HUES64 (cell line): ENCODE results near the gene KIZ.

Experiments used
- H3K27ac ChIP-seq: 2 replicates; pipeline ENCODE4 v1.7.0; 2013; ENCODE audit warnings: low read depth, low read length, inconsistent platforms
- H3K27me3 ChIP-seq: 2 replicates; pipeline ENCODE4 v1.6.1; 2013; ENCODE audit warnings: mild to moderate bottlenecking, low read length; ENCODE audit not compliant: insufficient read depth
- H3K36me3 ChIP-seq: 2 replicates; pipeline ENCODE4 v1.6.1; 2013; ENCODE audit warnings: mild to moderate bottlenecking, low read length; ENCODE audit not compliant: insufficient read depth
- H3K4me1 ChIP-seq: 2 replicates; pipeline ENCODE4 v1.6.1; 2013; ENCODE audit warnings: mild to moderate bottlenecking, low read length, moderate library complexity; ENCODE audit not compliant: insufficient read depth
- H3K4me3 ChIP-seq: 2 replicates; pipeline ENCODE4 v1.5.1; 2013; ENCODE audit warnings: mild to moderate bottlenecking, low read length, moderate library complexity
- H3K9ac ChIP-seq: 2 replicates; pipeline ENCODE4 v1.6.1; 2013; ENCODE audit warnings: mild to moderate bottlenecking, low read depth, low read length
- H3K9me3 ChIP-seq: 2 replicates; pipeline ENCODE4 v1.6.1; 2013; ENCODE audit warnings: low read depth, low read length; ENCODE audit not compliant: insufficient read depth
- WGBS: fragments of 150-250, 120-280 bp; methylation state at CpG from one replicate; pipeline ENCODE4 v1.1.7; 2013; ENCODE audit warnings: missing lambda C conversion rate; 5-methylcytosine and 5-hydroxymethylcytosine counted together

Gene KIZ

DNA sequence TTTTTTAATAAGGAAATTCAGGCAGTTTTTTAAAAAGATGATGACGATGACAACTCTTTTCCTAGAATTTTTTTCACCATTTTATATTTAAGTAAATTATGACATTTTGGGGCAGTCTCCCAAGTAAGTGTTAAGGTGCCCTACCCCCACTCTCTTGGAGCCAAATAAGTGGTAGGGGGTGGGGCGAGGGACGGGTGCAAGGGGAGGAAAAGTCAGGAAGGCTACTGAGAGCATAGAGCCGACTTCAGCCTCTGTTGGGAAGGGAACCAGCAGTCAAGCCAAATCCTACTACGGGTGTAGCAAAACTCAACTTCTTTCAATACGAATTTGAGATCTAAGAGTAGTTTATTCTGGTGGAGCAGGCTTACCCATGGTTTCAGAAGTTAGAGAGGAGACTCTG is 54.4 kb downstream of the KIZ start:
- Histone ChIP-seq H3K27me3 (no peaks in the 10 kb centered on the region), H3K4me1 (peaks cover 24% of the 10 kb centered on the region), H3K9ac (no peak overlapping the region), H3K9me3 (peaks cover 7% of the 10 kb centered on the region), H3K27ac (peak overlapping the region; percentile 26; the same call in 1 of the 2 replicates), H3K36me3 (0 out of 2 replicates have a peak, but pooled peaks cover 3% of the 10 kb centered on the region), H3K4me3 (no peak overlapping the region)
- WGBS, result 57% methylated on average over 5 of the region's 6 CpGs

DNA sequence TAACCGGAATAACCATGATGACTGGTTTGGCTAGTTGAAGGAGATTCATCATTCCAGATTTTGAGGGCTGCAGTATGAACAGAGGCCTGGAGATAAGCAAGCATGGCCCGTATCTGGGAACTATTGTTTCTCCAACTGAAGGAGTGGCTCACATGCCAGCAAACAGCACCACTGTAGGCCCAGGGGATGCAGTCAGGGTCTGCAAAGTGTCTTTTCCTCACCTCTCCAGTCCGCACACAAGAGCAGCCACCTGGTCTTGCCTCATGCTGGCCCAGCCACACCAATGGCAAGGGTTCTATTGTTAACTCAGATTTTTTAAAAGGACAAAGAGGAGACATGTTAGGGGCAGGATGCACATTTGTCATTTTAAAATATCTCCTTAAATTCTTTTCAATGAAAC is 55.1 kb downstream of the KIZ start:
- Histone ChIP-seq H3K9me3 (peaks cover 7% of the 10 kb centered on the region), H3K27me3 (no peaks in the 10 kb centered on the region), H3K27ac (no peak overlapping the region), H3K36me3 (0 out of 2 replicates have a peak, but pooled peaks cover 3% of the 10 kb centered on the region), H3K9ac (no peak overlapping the region), H3K4me3 (no peak overlapping the region), H3K4me1 (peaks cover 21% of the 10 kb centered on the region)
- 93% methylated on average over 3 of the region's 3 CpGs for WGBS

DNA sequence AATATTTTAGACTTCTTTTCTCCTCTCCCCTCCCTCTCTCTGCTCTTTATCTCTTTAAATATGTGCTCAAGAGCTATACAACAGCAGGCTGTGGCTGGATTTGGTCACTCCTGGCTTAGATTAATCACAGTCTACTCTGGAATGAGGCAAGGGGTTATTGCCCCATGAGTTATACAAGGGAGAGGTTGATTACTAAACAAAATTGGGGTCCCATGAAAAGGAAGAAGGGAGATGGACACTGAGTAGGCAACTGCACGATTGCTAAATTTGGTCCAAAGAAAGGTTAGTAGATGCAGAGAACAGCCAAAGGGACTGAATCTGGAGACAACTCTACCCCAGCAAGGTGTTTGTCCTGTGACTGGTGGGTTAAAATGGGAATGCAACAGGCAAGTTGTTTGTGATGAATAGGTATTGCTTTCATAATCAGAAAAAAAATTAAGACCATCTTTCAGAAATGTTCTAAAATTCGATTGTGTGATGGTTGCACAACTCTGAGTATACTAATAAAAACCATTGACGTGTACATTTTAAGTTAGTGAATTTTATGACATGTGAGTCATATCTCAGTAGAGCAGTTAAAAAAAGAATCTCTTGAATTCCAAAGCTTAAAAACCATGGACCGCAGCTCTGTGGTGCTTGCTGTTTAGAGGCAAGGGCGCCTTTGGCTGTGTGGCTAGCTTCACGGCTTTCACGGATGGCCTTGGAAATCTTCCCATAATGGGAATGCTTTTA is 57.1 kb downstream of the KIZ start:
- H3K4me3 ChIP-seq, result no peak overlapping the region
- no peaks in the 10 kb centered on the region for H3K36me3 ChIP-seq
- H3K27me3 ChIP-seq, result no peaks in the 10 kb centered on the region
- no peak overlapping the region for H3K27ac ChIP-seq
- H3K4me1 ChIP-seq, result peaks cover 22% of the 10 kb centered on the region
- 96% methylated on average over 7 of the region's 7 CpGs for WGBS
- H3K9me3 ChIP-seq, result no peaks in the 10 kb centered on the region
- no peak overlapping the region for H3K9ac ChIP-seq

DNA sequence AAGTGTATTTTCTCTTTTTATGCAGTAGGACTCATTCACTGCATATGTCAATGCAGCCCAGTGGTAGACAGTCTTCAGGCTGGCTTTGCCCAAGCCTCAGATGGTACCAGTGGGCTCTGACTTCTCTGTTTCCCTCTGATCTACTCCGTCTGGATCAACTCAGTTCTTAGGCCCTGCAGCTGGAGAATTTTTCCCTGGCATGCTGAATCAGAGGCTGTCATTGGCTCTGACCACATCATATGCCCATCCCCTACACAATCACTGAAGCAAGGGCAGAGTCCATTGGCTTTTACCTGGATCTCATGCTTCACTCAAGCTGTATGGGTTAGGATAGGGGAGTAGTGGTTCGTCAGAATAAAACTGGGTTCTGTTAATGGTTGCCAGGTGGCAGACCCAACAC is 57.8 kb downstream of the KIZ start:
- H3K4me1 ChIP-seq, result peaks cover 23% of the 10 kb centered on the region
- no peaks in the 10 kb centered on the region for H3K9me3 ChIP-seq
- no peak overlapping the region for H3K9ac ChIP-seq
- H3K27ac ChIP-seq, result no peak overlapping the region
- 97% methylated on average over 2 of the region's 2 CpGs for WGBS
- no peaks in the 10 kb centered on the region for H3K36me3 ChIP-seq
- no peak overlapping the region for H3K4me3 ChIP-seq
- no peaks in the 10 kb centered on the region for H3K27me3 ChIP-seq

DNA sequence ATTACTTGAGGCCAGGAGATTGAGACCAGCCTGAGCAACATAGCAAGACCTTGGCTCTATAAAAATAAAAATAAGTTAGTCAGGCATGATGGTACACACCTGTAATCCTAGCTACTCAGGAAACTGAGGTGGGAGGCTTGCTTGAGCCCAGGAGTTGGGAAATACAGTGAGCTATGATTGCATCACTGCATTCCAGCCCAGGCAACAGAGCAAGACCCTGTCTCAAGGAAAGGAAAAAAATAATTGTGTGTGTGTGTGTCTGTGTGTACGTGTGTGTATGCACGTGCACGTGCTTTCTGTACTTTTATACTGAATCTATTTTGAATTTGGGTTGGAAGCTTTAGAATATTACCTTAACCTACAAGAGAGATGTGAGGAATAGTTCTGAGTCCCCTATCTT is 58.9 kb downstream of the KIZ start:
- WGBS, result 92% methylated on average over 3 of the region's 3 CpGs
- no peaks in the 10 kb centered on the region for H3K9me3 ChIP-seq
- no peak overlapping the region for H3K9ac ChIP-seq
- H3K36me3 ChIP-seq, result no peaks in the 10 kb centered on the region
- peaks cover 27% of the 10 kb centered on the region for H3K4me1 ChIP-seq
- H3K27me3 ChIP-seq, result no peaks in the 10 kb centered on the region
- no peak overlapping the region for H3K27ac ChIP-seq
- H3K4me3 ChIP-seq, result no peak overlapping the region

DNA sequence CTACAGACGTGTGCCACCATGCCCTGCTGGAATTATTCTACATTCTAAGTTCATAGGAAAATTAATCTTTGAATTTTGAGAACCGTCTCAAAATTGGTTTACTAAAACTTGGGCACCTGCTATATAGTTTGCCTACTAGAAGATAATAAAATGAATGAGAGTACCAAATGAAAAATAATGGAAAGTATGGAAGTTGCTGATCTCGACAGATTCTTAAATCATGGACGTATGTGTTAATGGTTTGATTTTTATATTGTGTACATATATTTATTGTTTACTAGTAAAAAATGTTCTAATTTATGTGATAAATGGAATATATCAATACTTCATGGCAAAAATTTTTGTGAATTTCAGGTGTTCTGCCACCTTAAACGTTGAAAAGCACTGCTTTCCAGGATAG is 60.0 kb downstream of the KIZ start:
- H3K27me3 ChIP-seq, result no peaks in the 10 kb centered on the region
- H3K36me3 ChIP-seq, result no peaks in the 10 kb centered on the region
- H3K27ac ChIP-seq, result no peak overlapping the region
- no peaks in the 10 kb centered on the region for H3K9me3 ChIP-seq
- no peak overlapping the region for H3K4me3 ChIP-seq
- 92% methylated on average over 5 of the region's 5 CpGs for WGBS
- no peak overlapping the region for H3K9ac ChIP-seq
- peaks cover 26% of the 10 kb centered on the region for H3K4me1 ChIP-seq

DNA sequence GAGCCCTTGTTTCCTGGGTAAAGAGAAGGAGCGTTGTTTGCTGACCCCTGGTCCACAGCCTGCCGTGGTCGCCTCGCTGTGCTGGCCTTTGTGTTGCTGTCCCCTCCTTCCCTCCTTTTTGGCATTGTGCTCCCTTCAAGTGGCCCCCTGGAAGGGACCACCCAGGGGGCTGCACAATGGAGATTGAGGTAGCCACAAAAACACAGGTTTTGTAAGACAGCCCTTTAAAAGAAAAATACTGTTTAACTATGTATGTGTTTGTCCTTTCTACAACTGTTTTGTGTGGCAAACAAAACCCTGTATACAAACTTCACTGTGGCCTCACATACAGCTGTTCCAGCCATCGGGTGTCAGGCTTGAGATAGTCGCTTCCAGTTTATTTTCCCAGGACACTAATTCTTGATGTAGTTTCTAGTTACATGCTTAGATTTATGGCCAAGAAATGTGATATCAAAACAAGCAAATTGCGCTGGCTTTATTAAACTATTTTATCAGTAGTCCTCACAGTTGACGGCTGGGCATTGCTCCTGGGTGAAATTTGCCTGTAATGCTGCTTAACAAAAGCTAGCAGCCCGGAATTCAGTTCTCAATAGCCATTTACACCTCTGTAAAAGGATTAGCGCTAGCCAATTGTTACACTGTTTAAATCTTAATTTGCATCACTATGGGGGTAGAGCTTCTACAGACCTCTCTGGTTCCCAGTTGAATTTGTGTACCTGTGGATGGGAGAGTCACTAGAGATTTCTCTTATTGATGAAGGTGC is 64.1 kb downstream of the KIZ start:
- peak overlapping the region; percentile 74 for H3K9ac ChIP-seq
- H3K4me3 ChIP-seq, result peak overlapping the region; percentile 44
- WGBS, result under 1% methylated on average over 10 of the region's 10 CpGs

DNA sequence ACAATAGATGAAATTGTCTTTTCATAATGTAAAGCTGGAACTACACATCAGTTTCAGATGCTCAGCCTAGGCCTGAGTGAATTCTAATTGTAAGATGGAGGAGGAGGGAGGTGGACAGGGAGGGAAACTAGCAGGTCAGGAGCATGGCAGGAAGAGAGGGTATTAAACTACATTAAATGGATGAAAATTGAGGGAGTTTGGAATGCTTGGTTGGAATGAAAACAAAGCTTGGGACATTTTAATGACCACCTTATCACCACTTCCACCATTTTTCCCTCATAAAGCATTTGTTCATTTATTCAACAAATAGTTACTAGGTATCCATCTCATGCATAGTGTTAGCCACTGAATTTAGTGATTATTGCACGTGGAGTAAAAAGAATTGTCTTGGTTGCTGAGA is 65.0 kb downstream of the KIZ start:
- WGBS, result 29% methylated on average over 1 of the region's 1 CpG
- H3K4me1 ChIP-seq, result peaks cover 48% of the 10 kb centered on the region
- H3K9me3 ChIP-seq, result no peaks in the 10 kb centered on the region
- peak overlapping the region; percentile 93 for H3K27ac ChIP-seq
- H3K36me3 ChIP-seq, result no peaks in the 10 kb centered on the region
- H3K27me3 ChIP-seq, result no peaks in the 10 kb centered on the region
- H3K9ac ChIP-seq, result peak overlapping the region; percentile 74
- H3K4me3 ChIP-seq, result peak overlapping the region; percentile 44

More for the DNA sequence above, 64.1 kb downstream of the KIZ start:
- Histone ChIP-seq H3K27ac (peak overlapping the region; percentile 93), H3K9me3 (no peaks in the 10 kb centered on the region), H3K27me3 (no peaks in the 10 kb centered on the region), H3K36me3 (no peaks in the 10 kb centered on the region), H3K4me1 (peaks cover 48% of the 10 kb centered on the region)

DNA sequence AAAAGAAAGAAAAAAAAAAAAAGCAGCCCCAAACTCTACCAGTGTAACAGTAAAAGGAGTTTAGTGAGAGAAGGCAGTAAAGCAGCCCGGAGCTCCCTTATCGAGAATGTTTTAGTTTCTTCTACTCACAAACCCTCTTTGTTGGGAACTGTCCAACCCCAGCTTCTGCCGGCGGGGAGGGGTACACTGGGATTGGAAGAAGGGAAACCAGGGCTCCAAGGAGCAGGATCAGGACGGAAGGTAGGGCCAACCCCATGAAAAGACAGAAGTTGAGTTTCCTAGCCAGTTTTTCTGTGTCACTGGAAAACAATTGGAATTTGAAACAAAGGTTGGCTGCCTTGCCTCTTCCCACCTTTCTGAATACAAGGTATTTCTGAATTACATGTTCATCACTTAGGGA is 66.0 kb downstream of the KIZ start:
- H3K9me3 ChIP-seq, result no peaks in the 10 kb centered on the region
- H3K27me3 ChIP-seq, result no peaks in the 10 kb centered on the region
- H3K4me1 ChIP-seq, result peaks cover 48% of the 10 kb centered on the region
- peak overlapping the region; percentile 74 for H3K9ac ChIP-seq
- peak overlapping the region; percentile 44 for H3K4me3 ChIP-seq
- 8% methylated on average over 3 of the region's 5 CpGs for WGBS
- H3K27ac ChIP-seq, result peak overlapping the region; percentile 93
- no peaks in the 10 kb centered on the region for H3K36me3 ChIP-seq

DNA sequence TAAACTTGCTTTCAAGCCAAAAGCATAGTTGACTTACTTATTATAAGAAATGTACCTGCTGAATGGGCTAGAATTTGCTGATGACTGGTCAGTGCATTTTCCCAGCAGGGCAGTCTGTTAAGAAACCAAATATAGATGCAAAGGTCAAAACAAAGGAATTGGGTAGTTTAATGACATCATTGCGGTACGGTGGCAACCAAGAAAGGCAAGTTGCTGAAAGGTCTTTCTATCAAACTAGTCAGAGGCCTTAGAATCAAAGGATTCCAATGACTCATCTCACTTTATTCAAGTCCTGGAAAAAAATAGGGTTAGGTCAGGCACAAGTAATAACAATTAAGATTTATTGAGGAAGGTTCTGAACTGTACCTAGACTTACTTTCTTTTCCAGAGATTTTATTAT is 76.4 kb downstream of the KIZ start:
- Histone ChIP-seq H3K9ac (no peak overlapping the region), H3K27ac (no peak overlapping the region), H3K27me3 (no peaks in the 10 kb centered on the region), H3K4me1 (peaks cover 25% of the 10 kb centered on the region), H3K4me3 (no peak overlapping the region), H3K9me3 (no peaks in the 10 kb centered on the region), H3K36me3 (peaks cover 6% of the 10 kb centered on the region; the same call in 1 of the 2 replicates)
- 87% methylated on average over 2 of the region's 2 CpGs for WGBS

DNA sequence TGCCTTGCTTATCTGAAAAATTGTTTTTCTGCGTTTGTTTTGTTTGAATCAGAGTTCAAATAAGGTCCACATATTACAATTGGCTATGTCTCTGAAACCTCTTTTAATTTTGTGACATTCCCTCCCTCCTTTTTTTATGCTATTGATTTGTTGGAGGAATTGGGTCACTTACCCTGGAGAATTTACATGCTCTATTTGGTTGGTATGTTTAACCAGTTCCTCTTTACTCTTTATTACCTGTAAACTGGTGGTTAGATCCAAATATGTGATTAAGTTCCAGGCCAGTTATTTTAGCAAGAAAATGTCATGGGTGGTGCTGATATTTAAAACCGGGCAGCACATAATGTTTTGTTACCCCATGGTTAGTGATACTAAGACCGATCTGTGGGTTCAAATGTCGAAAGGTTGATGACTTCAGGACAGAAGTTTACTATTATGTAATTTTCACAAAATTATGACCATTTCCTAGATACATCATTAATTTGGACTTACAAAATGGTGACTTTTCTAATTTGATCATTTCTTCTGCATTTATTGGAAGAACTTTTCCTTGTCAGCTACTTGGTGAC is 77.3 kb downstream of the KIZ start:
- 95% methylated on average over 4 of the region's 4 CpGs for WGBS
- Histone ChIP-seq H3K36me3 (peaks cover 6% of the 10 kb centered on the region; the same call in 1 of the 2 replicates), H3K27me3 (no peaks in the 10 kb centered on the region), H3K4me3 (no peak overlapping the region), H3K4me1 (peaks cover 25% of the 10 kb centered on the region), H3K27ac (no peak overlapping the region), H3K9ac (no peak overlapping the region), H3K9me3 (no peaks in the 10 kb centered on the region)
